Astrocyte of the spinal cord (primary cell): ENCODE results near the gene CAMTA1.

ENCODE experiments used
- DNase-seq: peaks from one replicate; pipeline ENCODE4 v3.0.0; 2011; ENCODE audit warnings: low read depth, low spot score
- H3K4me3 ChIP-seq: 2 replicates; pipeline ENCODE4 v1.5.1; 2011; ENCODE audit warnings: low read depth, mild to moderate bottlenecking, low read length, moderate library complexity
- CTCF ChIP-seq: IDR thresholded peaks from 2 replicates; pipeline ENCODE4 v1.5.1; 2012; ENCODE audit warnings: low read depth, mild to moderate bottlenecking, low read length, inconsistent platforms
- in situ Hi-C: cut with HindIII; loops from 2 replicates; pipeline ENCODE4 v1.10.0; 2017; ENCODE audit warnings: low sequenced_read_pairs

Gene CAMTA1

DNA sequence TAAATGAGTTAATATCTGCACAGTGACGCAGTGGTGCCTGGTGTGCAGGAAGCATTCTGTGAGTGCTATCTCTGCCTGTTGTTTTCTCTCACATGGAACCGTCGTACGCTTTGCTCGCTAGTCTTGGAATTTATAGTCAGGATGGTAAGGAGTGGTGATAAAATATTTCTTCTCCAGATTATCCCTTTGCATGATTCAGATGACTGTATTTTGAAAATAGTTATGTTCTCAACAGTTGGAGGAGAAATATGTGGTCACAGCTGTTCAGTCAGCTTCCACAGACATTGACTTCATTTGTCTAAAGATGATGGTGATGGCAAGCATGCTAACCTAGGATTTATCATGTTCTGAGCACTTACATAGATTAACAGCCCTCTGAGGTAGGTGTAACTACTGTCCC is 944.5 kb downstream of the CAMTA1 start:
- no peak for DNase-seq
- TF ChIP-seq CTCF: no peak
- in situ Hi-C loops: no loop called here

GRCh38 chr1:7732331-7732730 is 947.1 kb downstream of the CAMTA1 start:
- no peak for TF ChIP-seq CTCF
- no peak for DNase-seq
- no peak overlapping the region for H3K4me3 ChIP-seq
- in situ Hi-C loops: no loop called here

More for the DNA sequence above, 944.5 kb downstream of the CAMTA1 start:
- H3K4me3 ChIP-seq: no peak overlapping the region

- DNase-seq: no peak
- in situ Hi-C loops: no loop called here
- TF ChIP-seq CTCF: no peak
- no peak overlapping the region for H3K4me3 ChIP-seq
Observed at GRCh38 chr1:7733276-7733675, 948.0 kb downstream of the CAMTA1 start.

- no peak for TF ChIP-seq CTCF
- no peak overlapping the region for H3K4me3 ChIP-seq
- in situ Hi-C loops: no loop called here
- DNase-seq: no peak
Observed at GRCh38 chr1:7738044-7738443, 952.8 kb downstream of the CAMTA1 start.

GRCh38 chr1:7743346-7743745 is 958.1 kb downstream of the CAMTA1 start:
- DNase-seq: no peak
- no peak for TF ChIP-seq CTCF
- H3K4me3 ChIP-seq: no peak overlapping the region
- in situ Hi-C loops: no loop called here

DNA sequence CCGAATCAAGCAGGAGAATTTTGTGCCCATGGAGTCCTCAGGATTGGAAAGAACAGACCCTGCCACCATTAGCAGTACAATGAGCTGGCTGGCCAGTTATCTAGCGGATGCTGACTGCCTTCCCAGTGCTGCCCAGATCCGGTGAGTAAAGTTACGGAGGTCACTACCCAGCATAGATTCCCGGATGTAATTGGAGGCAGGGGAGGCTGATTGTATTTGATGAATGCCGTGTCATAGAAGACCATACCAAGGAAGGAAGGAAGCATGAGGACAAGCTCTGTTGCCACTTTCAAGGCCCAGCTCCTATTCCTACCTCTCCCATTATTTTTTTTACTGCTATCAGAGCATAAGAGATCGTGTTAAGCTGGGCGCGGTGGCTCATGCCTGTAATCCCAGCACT is 959.6 kb downstream of the CAMTA1 start:
- no peak for TF ChIP-seq CTCF
- in situ Hi-C loops: no loop called here
- H3K4me3 ChIP-seq: no peak overlapping the region
- no peak for DNase-seq

DNA sequence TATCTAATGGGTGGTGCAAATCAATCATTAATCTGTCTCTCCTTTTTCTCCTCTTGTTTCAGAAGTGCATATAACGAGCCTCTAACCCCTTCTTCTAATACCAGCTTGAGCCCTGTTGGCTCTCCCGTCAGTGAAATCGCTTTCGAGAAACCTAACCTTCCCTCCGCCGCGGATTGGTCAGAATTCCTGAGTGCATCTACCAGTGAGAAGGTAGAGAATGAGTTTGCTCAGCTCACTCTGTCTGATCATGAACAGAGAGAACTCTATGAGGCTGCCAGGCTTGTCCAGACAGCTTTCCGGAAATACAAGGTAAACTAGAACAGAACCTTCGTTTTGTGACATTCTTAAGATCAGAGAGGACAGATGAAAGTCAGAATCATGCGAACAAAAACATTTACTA is 960.5 kb downstream of the CAMTA1 start:
- no peak overlapping the region for H3K4me3 ChIP-seq
- no peak for DNase-seq
- in situ Hi-C loops: no loop called here
- no peak for TF ChIP-seq CTCF
